K562 (cell line): ENCODE data around the gene IRF2. TPM values are rescaled to one million over a fixed set of nuclear protein-coding genes. Genes with fewer than 3 reads are reported as not detected.

Experiments
- ATAC-seq: fragments of 200-7000 bp; cut with Tn5 transposase; 3 replicates; pipeline ENCODE4 v1.9.1; 2020; ENCODE audit warnings: moderate library complexity
- BruUV-seq: library from RNA; stranded (reverse); fragments of 400-500 nt; replicated peaks from 2 replicates; lab custom pipeline; 2021; lab: Mats Ljungman, UMichigan
- CTCF ChIA-PET: fragments of 300-600 bp; formaldehyde crosslinking; extraction: SDS; loops from one replicate; lab custom pipeline; 2021; ENCODE audit warnings: low intra/inter-chr PET ratio; lab: Yijun Ruan, JAX
- POLR2A ChIA-PET: fragments of 300-600, 350-650 bp; sonication (Branson Sonifier 250); formaldehyde crosslinking; extraction: SDS; loops from one replicate; lab custom pipeline; 2021; ENCODE audit warnings: antibody characterized with exemption, inconsistent platforms; lab: Yijun Ruan, JAX
- DNase-seq, 4 experiments: peaks; one replicate each; pipeline versions ENCODE4 v3.0.0 to v3.0.0-alpha.2; 2011 to 2018; ENCODE audit warnings: low spot score in 3 of 4, mixed read lengths in 3 of 4; ENCODE audit errors: extremely low read depth in 1 of 4
- FAIRE-seq: peaks from 2 replicates; lab custom pipeline; 2011; peaks lifted over from hg19 to GRCh38; lab: Jason Lieb, UNC
- H2AFZ ChIP-seq: 2 replicates; pipeline ENCODE4 v1.6.0; 2011; ENCODE audit warnings: low read depth, low read length, control low read depth, inconsistent platforms
- H3K27ac ChIP-seq: fragments of 200-600 bp; 3 replicates; pipeline ENCODE4 v1.8.0; 2011; ENCODE audit warnings: low read depth, mild to moderate bottlenecking, control low read depth, inconsistent platforms, low read length, moderate library complexity, mixed read lengths; ENCODE audit errors: extremely low read depth
- H3K27me3 ChIP-seq, 2 experiments: fragments of 300-600 bp in 1 of 2; 2 replicates in 1 of 2; 3 replicates in 1 of 2; pipeline versions ENCODE4 v1.6.0 to v1.8.0; 2011; ENCODE audit warnings: inconsistent platforms in 2 of 2, low read length in 2 of 2, mild to moderate bottlenecking in 1 of 2, mixed read lengths in 1 of 2, moderate library complexity in 1 of 2; ENCODE audit not compliant: control insufficient read depth in 2 of 2, insufficient read depth in 2 of 2
- H3K36me3 ChIP-seq: fragments of 300-600 bp; 3 replicates; pipeline ENCODE4 v1.8.0; 2011; ENCODE audit warnings: mild to moderate bottlenecking, low read length, inconsistent platforms; ENCODE audit not compliant: control insufficient read depth, insufficient read depth
- H3K4me1 ChIP-seq, 2 experiments: fragments of 200-600 bp in 1 of 2; replicated peaks in 1 of 2; 2 replicates in 1 of 2; 3 replicates in 1 of 2; pipeline versions ENCODE4 v1.5.1 to v1.8.0; 2011; ENCODE audit warnings: inconsistent platforms in 2 of 2, low read length in 2 of 2, mild to moderate bottlenecking in 1 of 2, mixed read lengths in 1 of 2, moderate library complexity in 1 of 2; ENCODE audit not compliant: control insufficient read depth in 2 of 2, insufficient read depth in 2 of 2
- H3K4me2 ChIP-seq: 2 replicates; pipeline ENCODE4 v1.6.1; 2011; ENCODE audit warnings: low read length, control low read depth, inconsistent platforms, mixed read lengths; ENCODE audit not compliant: insufficient read depth
- H3K4me3 ChIP-seq: fragments of 200-600 bp; sonication (generic), shearing (Covaris generic); 2 replicates; pipeline ENCODE4 v1.5.1; 2016; ENCODE audit warnings: control low read depth, inconsistent platforms
- H3K79me2 ChIP-seq: fragments of 200-600 bp; 3 replicates; pipeline ENCODE4 v1.8.0; 2011; ENCODE audit warnings: low read length, inconsistent platforms; ENCODE audit not compliant: control insufficient read depth, insufficient read depth
- H3K9ac ChIP-seq, 2 experiments: 2 replicates each; pipeline versions ENCODE4 v1.6.0 to v1.6.1; 2011; ENCODE audit warnings: low read depth in 2 of 2, low read length in 2 of 2, control low read depth in 1 of 2, inconsistent platforms in 1 of 2, mild to moderate bottlenecking in 1 of 2, mixed read lengths in 1 of 2; ENCODE audit not compliant: insufficient read depth in 1 of 2
- H3K9me1 ChIP-seq: one replicate; pipeline ENCODE4 v1.6.0; 2011; ENCODE audit warnings: inconsistent platforms, mild to moderate bottlenecking, low read length, moderate library complexity; ENCODE audit not compliant: control insufficient read depth, insufficient read depth
- H3K9me3 ChIP-seq: replicated peaks from 2 replicates; pipeline ENCODE4 v1.5.1; 2011; ENCODE audit warnings: low read depth, low read length, inconsistent platforms; ENCODE audit not compliant: control insufficient read depth, insufficient read depth
- H4K20me1 ChIP-seq: replicated peaks from 2 replicates; pipeline ENCODE4 v1.6.1; 2011; ENCODE audit warnings: low read length, inconsistent platforms, mixed read lengths; ENCODE audit not compliant: control insufficient read depth, insufficient read depth
- CREBBP ChIP-seq: IDR thresholded peaks from one replicate; pipeline ENCODE4 v1.6.1; 2012; ENCODE audit warnings: low read depth, mild to moderate bottlenecking, control low read depth, inconsistent platforms, low read length
- E2F8 ChIP-seq: fragments of 450-650 bp; IDR thresholded peaks from 2 replicates; pipeline ENCODE4 v1.7.1; 2018; ENCODE audit warnings: mild to moderate bottlenecking, low read depth; ENCODE audit not compliant: partially characterized antibody
- GMEB1 ChIP-seq: fragments of 250-450 bp; sonication (Bioruptor Pico); IDR thresholded peaks from 2 replicates; pipeline ENCODE4 v1.4.0; 2020; ENCODE audit warnings: mild to moderate bottlenecking
- JUND ChIP-seq, 2 experiments: IDR thresholded peaks; 2 replicates in 1 of 2; 3 replicates in 1 of 2; pipeline ENCODE4 v1.6.1; 2011; ENCODE audit warnings: borderline replicate concordance in 2 of 2, low read depth in 2 of 2, low read length in 2 of 2, improper control_type of control experiment in 1 of 2, missing biosample characterization in 1 of 2, missing genetic modification characterization in 1 of 2, missing genetic modification reagents in 1 of 2
- MAFF ChIP-seq: IDR thresholded peaks from 2 replicates; pipeline ENCODE4 v1.6.1; 2012; ENCODE audit warnings: low read length, improper control_type of control experiment
- MCM3 ChIP-seq: fragments of 450-650 bp; IDR thresholded peaks from 2 replicates; pipeline ENCODE4 v1.6.1; 2016
- PTTG1 ChIP-seq: fragments of 450-650 bp; IDR thresholded peaks from 2 replicates; pipeline ENCODE4 v1.6.1; 2016; ENCODE audit warnings: low read depth, mild to moderate bottlenecking, missing genetic modification characterization, missing compliant biosample characterization
- SNAPC5 ChIP-seq: fragments of 250-450 bp; sonication (Bioruptor Pico); IDR thresholded peaks from 2 replicates; pipeline ENCODE4 v1.8.0; 2021; ENCODE audit warnings: moderate library complexity, mild to moderate bottlenecking, inconsistent platforms
- SREBF2 ChIP-seq: sonication (generic); formaldehyde crosslinking; IDR thresholded peaks from 2 replicates; pipeline ENCODE4 v1.4.0; 2020; ENCODE audit warnings: mild to moderate bottlenecking, missing genetic modification reagents
- TAF9B ChIP-seq: fragments of 450-650 bp; IDR thresholded peaks from 2 replicates; pipeline ENCODE4 v1.6.1; 2018; ENCODE audit warnings: mild to moderate bottlenecking; ENCODE audit not compliant: partially characterized antibody
- ZBED1 ChIP-seq: IDR thresholded peaks from 2 replicates; pipeline ENCODE4 v1.6.1; 2014
- ZNF232 ChIP-seq: sonication (generic); formaldehyde crosslinking; IDR thresholded peaks from 2 replicates; pipeline ENCODE4 v1.8.0; 2022; ENCODE audit warnings: mild to moderate bottlenecking, missing genetic modification reagents
- ZNF3 ChIP-seq: fragments of 250-450 bp; sonication (Bioruptor Pico); IDR thresholded peaks from 2 replicates; pipeline ENCODE4 v1.5.0; 2021; ENCODE audit warnings: mild to moderate bottlenecking, moderate library complexity
- ZNF311 ChIP-seq: fragments of 250-450 bp; sonication (Bioruptor Pico); IDR thresholded peaks from 2 replicates; pipeline ENCODE4 v1.4.0; 2020; ENCODE audit warnings: mild to moderate bottlenecking, moderate library complexity
- ZNF449 ChIP-seq: fragments of 250-450 bp; sonication (Bioruptor Pico); IDR thresholded peaks from 2 replicates; pipeline ENCODE4 v1.8.0; 2022; ENCODE audit warnings: moderate library complexity, mild to moderate bottlenecking, inconsistent platforms
- ZNF778 ChIP-seq: fragments of 450-650 bp; formaldehyde crosslinking; IDR thresholded peaks from 2 replicates; pipeline ENCODE4 v1.4.0; 2020; ENCODE audit warnings: mild to moderate bottlenecking, moderate library complexity
- ZNF830 ChIP-seq: fragments of 250-450 bp; sonication (Bioruptor Pico); IDR thresholded peaks from 2 replicates; pipeline ENCODE4 v1.5.0; 2021; ENCODE audit warnings: mild to moderate bottlenecking
- WGBS: fragments of 100-300 bp; shearing (Covaris generic); methylation state at CpG from one replicate; pipeline ENCODE4 v1.1.6; 2016; ENCODE audit warnings: low coverage, mixed read lengths; ENCODE audit not compliant: insufficient coverage; ENCODE audit errors: missing lambda C conversion rate; 5-methylcytosine and 5-hydroxymethylcytosine counted together
- in situ Hi-C: fragments of 300-500 bp; cut with MboI; formaldehyde crosslinking; loops from 4 replicates; pipeline ENCODE4 v1.15.0; 2018; ENCODE audit warnings: inconsistent platforms, mixed read lengths
- intact Hi-C: fragments of 100-400 bp; cut with micrococcal nuclease; formaldehyde crosslinking; loops from 2 replicates; pipeline ENCODE4 v1.14.2; 2022
- polyA plus RNA-seq, 8 experiments: library from polyadenylated mRNA; depleted of rRNA in 4 of 8; stranded (reverse) in 5 of 8; unstranded in 3 of 8; fragments of >200 nt; fragmentation: Nextera tagmentation in 2 of 8; fragmentation: Illumina TruSeq in 1 of 8; extraction: Ambion mirVana in 2 of 8; extraction: Trizol in 1 of 8; gene quantifications; 2 replicates each; pipeline versions ENCODE4 v1.2.1 to v1.2.3, GENCODE V29; 2011 to 2014; ENCODE audit warnings: inconsistent platforms in 1 of 8, missing spikeins in 1 of 8
- total RNA-seq, 7 experiments: library from RNA; depleted of rRNA in 6 of 7; stranded (reverse); fragments of >200 nt in 6 of 7; fragmentation: Illumina TruSeq in 2 of 7; extraction: Trizol in 2 of 7; gene quantifications; 2 replicates each; pipeline versions ENCODE4 v1.2.1 to v1.2.3, GENCODE V29; 2011 to 2021; ENCODE audit warnings: low replicate concordance in 1 of 7

IRF2 gene
- total and polyA plus RNA-seq, 9 of the 15 experiments (the other 6 are each of a cell fraction or from before 2014, with no cell fraction given): 7.1 to 17.1 (median 11.3) TPM

- no peak overlapping the region for H2AFZ ChIP-seq
- no peak overlapping the region for H3K27ac ChIP-seq
- H3K4me1 ChIP-seq: peaks cover 0 to 12% of the 10 kb centered on the region in 2 experiments; a peak in 2 of 5 replicates
- WGBS: 54% methylated on average over 5 of the region's 5 CpGs
- TF ChIP-seq ZBED1 (no peak), JUND (IDR thresholded peaks at IDR 0.05; ENCODE audit: borderline replicate concordance, low read depth, low read length) (no peak), JUND (tag; IDR thresholded peaks at IDR 0.05; ENCODE audit: borderline replicate concordance, low read depth, low read length) (no peak), ZNF778 (CRISPR knock-in tag) (no peak), ZNF830 (no peak), SNAPC5 (CRISPR knock-in tag) (no peak), ZNF311 (CRISPR knock-in tag) (no peak), SREBF2 (CRISPR knock-in tag) (no peak), TAF9B (no peak), ZNF449 (no peak), PTTG1 (tag) (no peak), ZNF232 (CRISPR knock-in tag) (no peak), E2F8 (no peak), ZNF3 (CRISPR knock-in tag) (no peak), CREBBP (no peak), GMEB1 (no peak), MAFF (no peak), MCM3 (no peak)
- no TSS peak for BruUV-seq
- no peaks in the 10 kb centered on the region for H4K20me1 ChIP-seq
- no peaks in the 10 kb centered on the region for H3K9me1 ChIP-seq
- ChIA-PET POLR2A (no interaction called here), CTCF (no interaction called here)
- H3K4me3 ChIP-seq: no peak overlapping the region
- H3K27me3 ChIP-seq: no peaks in the 10 kb centered on the region
- in situ Hi-C loops (no loop called here), intact Hi-C loops (no loop called here)
- H3K79me2 ChIP-seq: no peaks in the 10 kb centered on the region
- no peak overlapping the region for H3K9ac ChIP-seq
- ATAC-seq (no peak), DNase-seq (no peak), FAIRE-seq (no peak)
- no peaks in the 10 kb centered on the region for H3K9me3 ChIP-seq
- H3K4me2 ChIP-seq: no peak overlapping the region
- H3K36me3 ChIP-seq: no peaks in the 10 kb centered on the region
These were observed 110.0 kb downstream of the IRF2 start for GRCh38 chr4:184364100-184364921.
